Sigmoid colon (tissue), 4 donors: ENCODE data around the gene HOXD1.

Experiments used
- CTCF ChIP-seq, 4 experiments: fragments of 450-650 bp in 3 of 4; fragments of 200-600 bp in 1 of 4; IDR thresholded peaks; one replicate each; pipeline ENCODE4 v1.5.1; 2016 to 2019; ENCODE audit warnings: antibody characterized with exemption in 4 of 4, mild to moderate bottlenecking in 3 of 4, moderate library complexity in 2 of 4
- EP300 ChIP-seq, 4 donors: sonication (generic); formaldehyde crosslinking; IDR thresholded peaks; one replicate each; pipeline ENCODE4 v1.6.1; 2017; ENCODE audit warnings: antibody characterized with exemption in 4 of 4
- POLR2A ChIP-seq, 2 donors: fragments of 450-650 bp; IDR thresholded peaks; one replicate each; pipeline ENCODE4 v1.6.1; 2016; ENCODE audit warnings: antibody characterized with exemption in 2 of 2, mild to moderate bottlenecking in 2 of 2, moderate library complexity in 2 of 2

GRCh38 chr2:176169181-176169580, 19.3 kb upstream of the HOXD1 start:
- no peak for TF ChIP-seq CTCF (IDR thresholded peaks at IDR 0.05)
- TF ChIP-seq POLR2A (IDR thresholded peaks at IDR 0.05): no peak
- TF ChIP-seq EP300 (IDR thresholded peaks at IDR 0.05): no peak
